GM21390 (cell line): ENCODE results near the gene NRF1.

Experiments
- ATAC-seq: cut with Tn5 transposase; IDR thresholded peaks from one replicate; pipeline ENCODE4 v1.9.1; 2021; ENCODE audit not compliant: unreplicated experiment

NRF1 gene

GRCh38 chr7:129678606-129679005 lies 67.1 kb downstream of the NRF1 start:
- no peak for ATAC-seq

GRCh38 chr7:129680400-129680799 lies 68.9 kb downstream of the NRF1 start:
- no peak for ATAC-seq

GRCh38 chr7:129684777-129685176 lies 73.3 kb downstream of the NRF1 start:
- no peak for ATAC-seq

GRCh38 chr7:129686063-129686462 lies 74.5 kb downstream of the NRF1 start:
- ATAC-seq, result no peak

DNA sequence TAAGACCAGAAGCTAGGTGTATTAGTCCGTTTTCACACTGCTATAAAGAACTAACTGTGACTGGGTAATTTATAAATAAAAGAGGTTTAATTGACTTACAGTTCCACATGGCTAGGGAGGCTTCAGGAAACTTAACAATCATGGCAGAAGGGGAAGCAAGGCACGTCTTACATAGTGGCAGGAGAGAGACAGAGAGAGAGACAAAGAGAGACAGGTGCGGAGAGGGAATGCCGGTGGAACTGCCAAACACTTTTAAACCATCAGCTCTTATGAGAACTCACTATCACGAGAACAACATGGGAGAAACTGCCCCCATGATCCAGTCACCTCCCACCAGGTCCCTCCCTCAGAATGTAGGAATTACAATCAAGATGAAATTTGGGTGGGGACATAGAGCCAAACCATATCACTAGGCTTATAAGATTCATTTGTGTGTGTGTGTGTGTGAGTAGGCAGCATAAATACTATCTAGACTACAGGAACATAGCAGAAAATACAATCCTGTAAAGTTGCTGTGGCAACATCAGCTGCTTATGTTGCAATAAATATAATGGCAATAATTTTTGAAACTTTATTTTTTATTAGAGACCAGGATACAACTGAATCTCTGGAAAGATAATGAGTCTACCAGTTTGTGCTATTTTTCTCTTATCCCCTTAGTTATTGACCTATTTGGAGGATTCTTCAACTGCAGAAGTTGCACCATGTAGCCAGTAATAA lies 77.1 kb downstream of the NRF1 start:
- no peak for ATAC-seq

DNA sequence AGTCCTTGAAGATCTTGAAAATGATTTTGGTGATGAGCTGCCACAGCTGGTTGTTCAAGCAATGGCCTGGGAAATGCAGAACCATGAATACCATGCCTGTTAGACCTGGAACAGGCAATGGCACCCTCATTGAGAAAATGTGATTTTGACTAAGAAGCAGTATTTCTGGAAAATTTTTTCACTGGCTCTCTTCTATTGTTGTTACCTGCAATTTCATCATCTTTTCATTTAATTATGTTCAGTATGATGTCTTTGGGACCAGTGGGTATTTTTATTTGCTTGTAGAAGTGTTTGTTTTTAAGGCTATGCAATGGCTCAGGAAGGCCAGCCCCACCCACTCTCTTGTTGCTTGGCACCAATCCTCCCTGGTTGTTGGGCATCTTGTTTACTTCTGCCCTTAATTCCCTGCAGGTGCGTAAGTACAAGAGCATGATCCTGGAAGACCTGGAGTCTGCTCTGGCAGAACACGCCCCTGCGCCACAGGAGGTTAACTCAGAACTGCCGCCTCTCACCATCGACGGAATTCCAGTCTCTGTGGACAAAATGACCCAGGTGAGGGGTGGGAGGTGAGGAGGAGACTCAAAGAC lies 78.6 kb downstream of the NRF1 start:
- ATAC-seq, result no peak

- ATAC-seq, result no peak
These were observed 79.2 kb downstream of the NRF1 start for GRCh38 chr7:129690701-129691100.

DNA sequence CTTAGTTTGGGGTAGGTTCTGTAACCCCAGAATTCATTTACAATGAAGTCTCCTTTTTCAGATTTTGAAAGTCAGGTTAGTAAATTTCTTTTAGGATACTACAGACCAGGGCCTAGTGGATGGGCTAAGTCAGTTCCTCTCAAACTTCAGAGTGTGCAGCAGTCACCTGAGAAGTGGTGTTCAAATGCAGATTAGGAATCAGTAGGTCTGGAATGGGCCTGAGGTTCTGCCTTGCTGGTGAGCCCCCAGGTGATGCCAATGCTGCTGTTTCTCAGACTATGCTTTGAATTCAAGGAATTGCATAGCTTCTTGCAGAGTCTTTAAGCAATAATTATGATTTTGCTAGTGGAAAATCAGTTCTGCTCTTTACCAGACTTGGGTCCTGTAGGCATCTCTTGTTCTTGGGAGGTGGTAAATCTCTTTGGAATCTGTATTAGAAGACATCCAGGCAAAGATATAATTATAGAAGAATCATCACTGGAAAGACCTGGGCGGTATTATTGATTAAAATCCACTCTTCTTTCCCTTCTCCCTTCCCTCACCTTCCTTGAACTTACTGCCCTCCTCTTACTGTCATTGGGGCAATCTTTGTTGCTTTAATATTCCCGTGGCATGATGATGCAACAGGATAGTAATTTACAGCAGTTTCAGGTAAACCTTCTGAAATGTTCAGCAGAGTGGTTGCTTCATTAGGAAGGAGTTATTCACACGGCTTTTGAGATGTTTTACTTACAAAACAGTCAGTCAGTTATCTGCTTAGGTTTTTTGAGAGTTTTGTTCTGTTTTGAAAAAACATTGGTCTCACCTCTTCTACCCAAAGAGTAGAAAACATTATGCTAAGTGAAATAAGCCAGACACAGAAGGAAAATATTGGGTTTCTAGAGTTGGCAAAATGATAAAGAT lies 87.2 kb downstream of the NRF1 start:
- no peak for ATAC-seq

DNA sequence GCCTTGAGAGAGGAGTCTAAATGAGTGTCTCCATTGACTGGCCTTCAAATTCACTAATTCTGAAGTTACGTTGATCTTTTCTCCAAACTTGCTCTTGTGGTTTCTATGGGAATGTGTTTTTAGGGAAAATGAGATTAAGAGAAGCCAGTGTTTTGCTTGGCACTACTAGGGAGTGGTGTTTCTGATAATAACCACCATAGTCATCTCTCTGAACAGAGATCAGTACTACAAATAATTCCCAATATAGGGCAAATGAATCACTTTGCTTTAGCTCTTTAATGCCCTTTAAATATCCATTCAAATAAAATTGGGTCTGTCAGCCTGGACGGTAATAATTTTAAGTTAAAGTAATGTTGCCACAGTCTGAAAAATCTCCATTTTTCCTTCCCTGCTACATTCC lies 90.8 kb downstream of the NRF1 start:
- ATAC-seq, result no peak

DNA sequence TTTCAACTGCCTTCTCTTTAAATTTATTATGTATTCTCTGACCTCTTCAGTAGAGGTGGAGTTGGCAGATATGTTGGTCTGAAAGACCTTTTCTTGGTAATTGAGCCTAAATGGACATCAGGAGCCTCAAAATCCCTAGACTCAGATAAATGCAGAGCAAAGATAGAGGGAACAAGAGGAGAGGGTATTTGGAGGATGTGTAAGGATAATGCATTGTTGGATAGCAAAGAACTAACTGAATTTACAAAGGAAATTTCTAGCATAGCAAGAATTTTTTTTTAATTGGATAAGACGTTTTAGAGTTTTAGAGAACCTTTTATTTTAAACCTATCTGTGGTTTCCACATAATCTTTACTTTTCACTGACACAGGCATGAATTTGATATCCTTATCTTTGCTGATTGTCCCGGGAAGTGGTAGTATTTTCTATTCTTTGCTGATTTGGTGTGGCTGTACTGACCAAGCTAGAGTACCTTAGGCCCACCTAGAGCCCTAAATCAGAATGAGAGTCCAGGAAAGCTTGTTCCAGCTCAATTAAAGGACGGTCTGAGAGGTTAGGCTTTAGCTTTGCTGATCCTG lies 91.3 kb downstream of the NRF1 start:
- no peak for ATAC-seq

GRCh38 chr7:129703751-129704150 lies 92.2 kb downstream of the NRF1 start:
- ATAC-seq, result no peak

- no peak for ATAC-seq
These were observed 96.5 kb downstream of the NRF1 start for GRCh38 chr7:129707910-129708499.

- no peak for ATAC-seq
These were observed 102.0 kb downstream of the NRF1 start for GRCh38 chr7:129713544-129713943.

GRCh38 chr7:129714514-129715063 lies 103.1 kb downstream of the NRF1 start:
- ATAC-seq, result no peak

- no peak for ATAC-seq
These were observed 108.6 kb downstream of the NRF1 start for GRCh38 chr7:129719980-129720732.

DNA sequence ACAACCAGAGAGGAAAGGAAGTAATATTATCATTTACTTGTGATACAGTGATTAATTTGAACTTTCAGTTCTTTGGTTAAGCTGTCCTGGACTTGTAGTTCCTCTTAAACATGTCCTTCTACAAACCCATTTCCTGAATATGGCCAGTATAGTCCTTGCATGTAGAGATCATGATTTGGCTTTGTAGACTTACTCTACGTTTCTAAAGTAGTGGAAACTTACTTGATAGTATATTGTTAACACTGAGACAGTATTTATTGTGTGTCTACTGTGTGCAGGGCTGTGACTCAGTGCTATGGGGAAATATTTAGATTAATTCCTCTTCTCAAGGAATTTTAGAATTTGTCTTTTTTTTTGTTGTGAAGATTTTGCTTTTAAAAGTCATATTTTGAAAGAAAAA lies 109.5 kb downstream of the NRF1 start:
- ATAC-seq, result no peak

DNA sequence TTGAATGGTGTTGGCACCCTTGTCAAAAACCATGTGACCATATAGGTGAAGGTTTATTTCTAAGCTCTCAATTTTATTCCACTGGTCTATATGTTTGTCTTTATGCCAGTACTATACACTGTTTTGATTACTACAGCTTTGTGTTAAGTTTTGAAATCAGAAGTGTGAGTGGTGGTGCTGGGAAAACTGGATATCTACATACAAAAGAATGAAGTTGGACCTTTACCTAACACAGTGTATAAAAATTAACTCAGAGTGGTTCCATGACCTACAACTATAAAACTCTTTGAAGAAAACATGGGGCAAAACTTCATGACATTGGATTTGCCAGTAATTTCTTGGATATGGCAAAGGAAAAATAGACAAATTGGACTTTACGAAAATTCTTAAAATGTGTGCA lies 112.2 kb downstream of the NRF1 start:
- ATAC-seq, result no peak

GRCh38 chr7:129724796-129725195 lies 113.3 kb downstream of the NRF1 start:
- no peak for ATAC-seq

- ATAC-seq, result no peak
These were observed 117.5 kb downstream of the NRF1 start for GRCh38 chr7:129728875-129729467.

- ATAC-seq, result no peak
These were observed 118.0 kb downstream of the NRF1 start for GRCh38 chr7:129729511-129729910.
